Peyer's patch (tissue), 4 donors: Measurements from ENCODE around the gene S100A6.
"Not testable (repeated sequence)": the region's sequence is repeated elsewhere in the genome, so short reads cannot be mapped to it uniquely, and the experiment has no call there.

Experiments used
- CTCF ChIP-seq, 6 experiments: fragments of 450-650 bp in 4 of 6; fragments of 200-600 bp in 2 of 6; sonication (generic) in 1 of 6; IDR thresholded peaks; one replicate each; pipeline ENCODE4 v1.5.1; 2017 to 2019; ENCODE audit warnings: antibody characterized with exemption in 6 of 6, mild to moderate bottlenecking in 3 of 6, moderate library complexity in 1 of 6
- POLR2A ChIP-seq, 2 donors: fragments of 450-650 bp; IDR thresholded peaks; one replicate each; pipeline ENCODE4 v1.5.1; 2017; ENCODE audit warnings: antibody characterized with exemption in 2 of 2, mild to moderate bottlenecking in 2 of 2, moderate library complexity in 2 of 2

- not testable (repeated sequence) for TF ChIP-seq CTCF, POLR2A (IDR thresholded peaks at IDR 0.05)
These were observed 26.2 kb upstream of the S100A6 start for GRCh38 chr1:153562021-153562420.
